GM06990 (cell line): ENCODE measurements around the gene SLC5A10.

Experiments
- DNase-seq: peaks from one replicate; pipeline ENCODE4 v3.0.0-alpha.2; 2011; ENCODE audit not compliant: insufficient read length; ENCODE audit errors: extremely low read depth
- H3K27me3 ChIP-seq: replicated peaks from 2 replicates; pipeline ENCODE4 v1.6.0; 2011; ENCODE audit warnings: low read length; ENCODE audit not compliant: control insufficient read depth, insufficient read depth
- H3K36me3 ChIP-seq: 2 replicates; pipeline ENCODE4 v1.5.1; 2011; ENCODE audit warnings: low read length; ENCODE audit not compliant: control insufficient read depth, insufficient read depth
- H3K4me3 ChIP-seq: replicated peaks from 2 replicates; pipeline ENCODE4 v1.5.1; 2011; ENCODE audit warnings: low read depth, mild to moderate bottlenecking, control low read depth, low read length
- CTCF ChIP-seq: IDR thresholded peaks from 2 replicates; pipeline ENCODE4 v1.5.1; 2011; ENCODE audit warnings: low read length, control low read depth, mild to moderate bottlenecking, inconsistent platforms; ENCODE audit not compliant: insufficient read depth, poor library complexity, severe bottlenecking

The SLC5A10 gene

DNA sequence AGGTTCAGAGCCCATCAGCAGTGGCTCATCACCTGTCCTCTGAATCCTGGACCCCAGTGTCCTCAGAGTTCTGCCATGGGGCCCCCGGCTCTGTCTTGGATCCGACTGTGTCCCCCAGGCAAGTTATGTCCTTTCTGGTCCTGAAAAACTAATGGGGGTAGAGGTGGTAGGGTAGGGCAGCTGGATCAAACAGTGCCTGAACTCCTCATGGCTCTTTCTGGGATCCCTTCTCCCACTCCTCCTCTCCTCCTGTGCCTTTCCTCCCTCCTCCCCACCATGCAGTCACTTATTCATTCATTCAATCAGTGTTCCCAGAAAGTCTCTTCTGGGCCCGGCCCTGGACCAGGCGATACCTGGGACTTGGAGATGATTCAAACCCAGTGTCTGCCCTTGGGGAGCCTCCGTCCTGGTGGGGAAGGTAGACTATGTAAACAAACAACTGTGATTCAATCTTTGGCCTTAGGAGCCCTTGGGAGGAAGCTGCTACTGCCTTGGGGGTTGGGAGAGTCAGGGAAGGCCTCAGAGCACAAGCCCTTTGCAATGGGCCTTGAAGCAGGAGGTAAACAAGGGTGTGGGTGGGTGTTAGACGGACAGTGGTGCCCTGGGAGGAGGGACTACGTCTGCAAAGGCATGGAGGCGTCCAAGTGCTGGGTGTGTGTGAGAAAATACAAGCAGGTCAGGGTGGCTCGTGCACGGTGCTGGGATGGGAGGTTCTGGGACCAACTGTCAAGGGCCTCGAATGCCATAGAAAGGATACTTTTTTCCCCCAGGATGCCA lies 59.0 kb downstream of the SLC5A10 start:
- no peak overlapping the region for H3K4me3 ChIP-seq
- no peak for TF ChIP-seq CTCF
- no peak for DNase-seq
- no peaks in the 10 kb centered on the region; the same call in 1 of the 2 replicates for H3K27me3 ChIP-seq
- H3K36me3 ChIP-seq: no peaks in the 10 kb centered on the region

DNA sequence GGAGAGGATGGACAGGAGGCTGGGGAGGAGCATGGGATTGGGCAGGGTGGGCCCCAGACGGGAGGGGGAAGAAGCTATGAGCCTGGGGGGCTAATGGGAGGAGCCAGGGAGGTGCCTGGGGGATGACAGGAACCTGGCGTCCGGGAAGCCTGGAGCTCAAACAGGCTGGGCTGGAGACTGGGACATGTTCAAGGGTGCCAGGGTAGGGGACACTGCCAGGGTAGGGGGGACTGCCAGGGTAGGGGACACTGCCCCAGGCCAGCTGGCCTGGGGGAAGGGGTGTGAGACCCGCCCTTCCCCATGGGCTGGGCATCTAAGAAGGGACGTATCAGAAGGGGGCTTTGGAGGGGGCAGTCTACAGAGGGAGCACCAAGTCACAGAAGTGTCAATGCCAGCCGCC lies 59.6 kb downstream of the SLC5A10 start:
- H3K36me3 ChIP-seq: no peaks in the 10 kb centered on the region
- H3K27me3 ChIP-seq: no peaks in the 10 kb centered on the region; the same call in 1 of the 2 replicates
- no peak for DNase-seq
- TF ChIP-seq CTCF: no peak
- H3K4me3 ChIP-seq: no peak overlapping the region

DNA sequence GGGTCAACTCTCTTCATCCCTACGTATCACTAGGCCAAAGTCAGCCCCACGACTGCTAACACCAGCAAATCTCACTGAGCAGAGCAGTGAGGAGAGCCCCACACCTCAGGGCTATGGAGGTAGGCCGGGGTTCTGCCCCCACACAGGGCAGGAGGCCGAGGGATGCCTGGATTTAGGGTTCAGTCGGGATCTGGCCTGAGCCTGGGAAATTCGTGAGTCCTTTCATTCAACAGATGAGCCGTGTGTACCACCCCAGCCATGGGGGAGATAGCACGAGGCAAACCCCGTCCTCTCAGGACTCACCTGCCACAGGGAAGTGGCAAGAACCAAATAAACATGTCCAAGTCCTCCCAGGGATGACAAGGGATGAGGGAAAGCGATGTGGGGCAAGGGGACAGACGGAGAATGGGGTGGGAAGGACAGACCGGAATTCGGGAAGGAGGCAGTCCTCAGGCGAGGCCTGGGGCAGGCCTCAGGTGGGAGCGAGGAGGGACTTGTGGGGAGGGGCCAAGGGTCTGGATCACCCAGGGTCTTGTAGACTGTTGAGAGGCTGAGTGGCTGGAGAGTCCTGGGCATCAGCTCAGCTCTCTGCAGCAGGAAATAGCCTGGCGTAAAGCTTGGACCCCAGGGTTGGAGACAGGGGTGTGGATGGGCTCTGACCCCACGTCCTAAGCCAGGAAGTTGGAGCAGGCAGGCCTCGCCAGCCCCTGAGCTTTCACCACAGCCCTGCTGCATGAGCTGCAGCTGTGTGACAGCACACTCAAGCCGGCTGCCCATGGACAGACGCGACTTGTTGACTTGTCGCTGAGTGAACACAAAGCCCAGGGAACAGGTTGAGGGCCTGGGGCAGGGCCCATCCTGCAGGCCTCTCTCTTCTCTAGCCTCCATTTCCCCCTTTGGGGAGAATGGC lies 60.5 kb downstream of the SLC5A10 start:
- no peak for TF ChIP-seq CTCF
- no peaks in the 10 kb centered on the region; the same call in 1 of the 2 replicates for H3K27me3 ChIP-seq
- H3K36me3 ChIP-seq: no peaks in the 10 kb centered on the region
- no peak overlapping the region for H3K4me3 ChIP-seq
- DNase-seq: no peak

DNA sequence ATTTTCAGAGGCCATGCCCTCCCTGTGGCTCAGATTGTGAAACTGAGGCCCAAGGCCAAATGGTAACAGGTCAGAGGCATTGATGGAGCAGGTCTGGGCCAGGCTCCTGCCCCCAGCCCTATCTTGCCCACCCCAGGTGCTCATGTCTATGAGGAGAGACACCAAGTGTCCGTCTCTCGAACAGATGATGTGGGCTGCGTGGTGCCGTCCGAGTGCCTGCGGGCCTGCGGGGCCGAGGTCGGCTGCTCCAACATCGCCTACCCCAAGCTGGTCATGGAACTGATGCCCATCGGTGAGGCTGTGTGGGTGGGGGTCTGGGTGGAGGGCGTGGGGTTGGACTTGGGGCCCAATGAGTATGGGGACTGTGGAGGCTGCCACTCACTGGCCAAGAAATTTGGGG lies 61.3 kb downstream of the SLC5A10 start:
- Histone ChIP-seq H3K36me3 (no peaks in the 10 kb centered on the region), H3K4me3 (no peak overlapping the region), H3K27me3 (no peaks in the 10 kb centered on the region; the same call in 1 of the 2 replicates)
- TF ChIP-seq CTCF: no peak
- DNase-seq: no peak

GRCh38 chr17:19013806-19014627 lies 62.1 kb downstream of the SLC5A10 start:
- no peak for TF ChIP-seq CTCF
- no peak for DNase-seq

More at GRCh38 chr17:19013806-19014627, 62.1 kb downstream of the SLC5A10 start:
- Histone ChIP-seq H3K27me3 (no peaks in the 10 kb centered on the region; the same call in 1 of the 2 replicates), H3K4me3 (no peak overlapping the region), H3K36me3 (no peaks in the 10 kb centered on the region)
